DND-41 (cell line): Measurements from ENCODE around the gene DDX52.

ENCODE experiments used
- ATAC-seq: fragments of 200-7000 bp; cut with Tn5 transposase; 3 replicates; pipeline ENCODE4 v1.9.1; 2021; ENCODE audit warnings: low read depth; ENCODE audit not compliant: insufficient read depth
- DNase-seq: peaks from one replicate; pipeline ENCODE4 v3.0.0-alpha.2; 2020
- H2AFZ ChIP-seq: 2 replicates; pipeline ENCODE4 v1.6.0; 2012; ENCODE audit warnings: low read depth, low read length
- H3K27ac ChIP-seq: 2 replicates; pipeline ENCODE4 v1.5.1; 2012; ENCODE audit warnings: low read length, inconsistent platforms
- H3K27me3 ChIP-seq: fragments of 200-600 bp; sonication (generic); 2 replicates; pipeline ENCODE4 v1.6.0; 2012; ENCODE audit warnings: low read length, mild to moderate bottlenecking, inconsistent platforms; ENCODE audit not compliant: insufficient read depth, poor library complexity
- H3K36me3 ChIP-seq: 2 replicates; pipeline ENCODE4 v1.5.1; 2012; ENCODE audit warnings: low read length, inconsistent platforms; ENCODE audit not compliant: insufficient read depth
- H3K4me1 ChIP-seq: 2 replicates; pipeline ENCODE4 v1.5.1; 2012; ENCODE audit warnings: mild to moderate bottlenecking, low read length; ENCODE audit not compliant: insufficient read depth
- H3K4me2 ChIP-seq: 2 replicates; pipeline ENCODE4 v1.6.0; 2012; ENCODE audit warnings: mild to moderate bottlenecking, moderate library complexity, low read length, inconsistent platforms; ENCODE audit not compliant: insufficient read depth
- H3K4me3 ChIP-seq, 2 experiments: fragments of 200-600 bp in 1 of 2; shearing (Covaris generic) in 1 of 2; 2 replicates each; pipeline ENCODE4 v1.5.1; 2012 to 2016; ENCODE audit warnings: inconsistent platforms in 2 of 2, low read length in 2 of 2, mild to moderate bottlenecking in 2 of 2, low read depth in 1 of 2, moderate library complexity in 1 of 2
- H3K79me2 ChIP-seq: 2 replicates; pipeline ENCODE4 v1.6.0; 2012; ENCODE audit warnings: low read length, inconsistent platforms; ENCODE audit not compliant: insufficient read depth
- H3K9ac ChIP-seq: 2 replicates; pipeline ENCODE4 v1.6.0; 2012; ENCODE audit warnings: low read depth, mild to moderate bottlenecking, inconsistent platforms, low read length, moderate library complexity
- H3K9me3 ChIP-seq: 2 replicates; pipeline ENCODE4 v1.5.1; 2012; ENCODE audit warnings: low read length, moderate library complexity, mild to moderate bottlenecking, inconsistent platforms; ENCODE audit not compliant: insufficient read depth, severe bottlenecking
- H4K20me1 ChIP-seq: 2 replicates; pipeline ENCODE4 v1.6.0; 2012; ENCODE audit warnings: low read length; ENCODE audit not compliant: insufficient read depth
- CTCF ChIP-seq: IDR thresholded peaks from 2 replicates; pipeline ENCODE4 v1.5.1; 2012; ENCODE audit warnings: borderline replicate concordance, low read length, moderate library complexity, mild to moderate bottlenecking; ENCODE audit not compliant: poor library complexity, severe bottlenecking; ENCODE audit errors: extremely low read depth
- EZH2 ChIP-seq: IDR thresholded peaks from 3 replicates; pipeline ENCODE4 v1.6.1; 2012; ENCODE audit warnings: borderline replicate concordance, low read depth, mild to moderate bottlenecking, moderate library complexity, low read length, inconsistent platforms; ENCODE audit not compliant: severe bottlenecking

DDX52 gene

GRCh38 chr17:37667039-37667438 lies 23.8 kb upstream of the DDX52 start:
- H2AFZ ChIP-seq, result no peak overlapping the region
- H3K4me3 ChIP-seq, result no peak overlapping the region
- no peak overlapping the region for H3K9ac ChIP-seq
- no peaks in the 10 kb centered on the region for H3K79me2 ChIP-seq
- ATAC-seq (no peak), DNase-seq (no peak)
- no peak overlapping the region for H3K4me2 ChIP-seq
- H3K4me1 ChIP-seq, result no peaks in the 10 kb centered on the region
- peaks cover 7% of the 10 kb centered on the region for H3K27me3 ChIP-seq
- H3K27ac ChIP-seq, result no peak overlapping the region
- no peaks in the 10 kb centered on the region for H4K20me1 ChIP-seq
- H3K36me3 ChIP-seq, result no peaks in the 10 kb centered on the region
- TF ChIP-seq EZH2 (no peak), CTCF (no peak)
- H3K9me3 ChIP-seq, result no peaks in the 10 kb centered on the region

GRCh38 chr17:37664214-37664613 lies 21.0 kb upstream of the DDX52 start:
- H3K9ac ChIP-seq, result no peak overlapping the region
- ATAC-seq (no peak), DNase-seq (no peak)
- no peak overlapping the region for H2AFZ ChIP-seq
- TF ChIP-seq CTCF (no peak), EZH2 (no peak)
- H3K27me3 ChIP-seq, result peaks cover 24% of the 10 kb centered on the region
- no peaks in the 10 kb centered on the region for H4K20me1 ChIP-seq
- H3K4me1 ChIP-seq, result no peaks in the 10 kb centered on the region
- no peak overlapping the region for H3K4me3 ChIP-seq
- H3K79me2 ChIP-seq, result no peaks in the 10 kb centered on the region
- H3K4me2 ChIP-seq, result no peak overlapping the region
- H3K36me3 ChIP-seq, result no peaks in the 10 kb centered on the region
- H3K9me3 ChIP-seq, result no peaks in the 10 kb centered on the region
- H3K27ac ChIP-seq, result no peak overlapping the region

GRCh38 chr17:37662353-37662752 lies 19.1 kb upstream of the DDX52 start:
- Histone ChIP-seq H3K79me2 (no peaks in the 10 kb centered on the region), H3K9me3 (no peaks in the 10 kb centered on the region), H3K27me3 (peaks cover 24% of the 10 kb centered on the region), H3K4me3 (no peak overlapping the region), H3K4me1 (no peaks in the 10 kb centered on the region), H3K9ac (no peak overlapping the region), H3K4me2 (no peak overlapping the region), H3K36me3 (no peaks in the 10 kb centered on the region), H2AFZ (no peak overlapping the region), H3K27ac (no peak overlapping the region), H4K20me1 (no peaks in the 10 kb centered on the region)
- TF ChIP-seq EZH2, result no peak
- TF ChIP-seq CTCF, result no peak
- ATAC-seq (no peak), DNase-seq (no peak)

GRCh38 chr17:37661400-37662014 lies 18.3 kb upstream of the DDX52 start:
- no peak for TF ChIP-seq EZH2
- TF ChIP-seq CTCF, result no peak
- H3K27ac ChIP-seq, result no peak overlapping the region
- H3K36me3 ChIP-seq, result no peaks in the 10 kb centered on the region
- H3K4me2 ChIP-seq, result no peak overlapping the region
- H4K20me1 ChIP-seq, result no peaks in the 10 kb centered on the region
- H3K4me3 ChIP-seq, result no peak overlapping the region
- no peak overlapping the region for H2AFZ ChIP-seq
- no peak overlapping the region for H3K9ac ChIP-seq
- H3K79me2 ChIP-seq, result no peaks in the 10 kb centered on the region
- H3K4me1 ChIP-seq, result no peaks in the 10 kb centered on the region
- peaks cover 20% of the 10 kb centered on the region for H3K27me3 ChIP-seq
- no peak for DNase-seq
- no peak for ATAC-seq
- no peaks in the 10 kb centered on the region for H3K9me3 ChIP-seq
